ENCODE measurements around the gene GRIN2A. TPM values are rescaled to one million over a fixed set of nuclear protein-coding genes. Genes with fewer than 3 reads are reported as not detected.

GRIN2A gene
- total RNA-seq, 2 donors from 2014 or later: not detected

GRCh38 chr16:10103118-10103517 is 79.1 kb downstream of the GRIN2A start:
- Mint-ChIP-seq H3K36me3 (ENCODE audit: low read depth) (no peaks in the 10 kb centered on the region), H3K27me3 (peaks cover 4% of the 10 kb centered on the region), H3K27ac (no peak overlapping the region), H3K4me3 (no peak overlapping the region), H3K9me3 (peaks cover 4% of the 10 kb centered on the region), H3K4me1 (no peaks in the 10 kb centered on the region)
- no peak for ATAC-seq (replicated peaks)

- no peak for ATAC-seq (replicated peaks)
- Mint-ChIP-seq H3K27ac (no peak overlapping the region), H3K36me3 (ENCODE audit: low read depth) (no peaks in the 10 kb centered on the region), H3K9me3 (peaks cover 3% of the 10 kb centered on the region), H3K4me1 (no peaks in the 10 kb centered on the region), H3K4me3 (no peak overlapping the region), H3K27me3 (peaks cover 4% of the 10 kb centered on the region)
Measured at GRCh38 chr16:10100829-10101228, 81.4 kb downstream of the GRIN2A start.

- Mint-ChIP-seq H3K27me3 (peaks cover 4% of the 10 kb centered on the region), H3K27ac (no peak overlapping the region), H3K4me3 (no peak overlapping the region), H3K9me3 (peaks cover 3% of the 10 kb centered on the region), H3K36me3 (ENCODE audit: low read depth) (no peaks in the 10 kb centered on the region), H3K4me1 (no peaks in the 10 kb centered on the region)
- no peak for ATAC-seq (replicated peaks)
Measured at GRCh38 chr16:10098991-10099390, 83.2 kb downstream of the GRIN2A start.

GRCh38 chr16:10097271-10097670 is 85.0 kb downstream of the GRIN2A start:
- H3K4me3 Mint-ChIP-seq: no peak overlapping the region
- peaks cover 4% of the 10 kb centered on the region for H3K27me3 Mint-ChIP-seq
- H3K27ac Mint-ChIP-seq: no peak overlapping the region
- ATAC-seq (replicated peaks): no peak
- H3K36me3 Mint-ChIP-seq (ENCODE audit: low read depth): no peaks in the 10 kb centered on the region
- peaks cover 3% of the 10 kb centered on the region for H3K9me3 Mint-ChIP-seq
- H3K4me1 Mint-ChIP-seq: no peaks in the 10 kb centered on the region

GRCh38 chr16:10093576-10093975 is 88.7 kb downstream of the GRIN2A start:
- no peak for ATAC-seq (replicated peaks)
- no peaks in the 10 kb centered on the region for H3K4me1 Mint-ChIP-seq
- H3K27ac Mint-ChIP-seq: no peak overlapping the region
- H3K9me3 Mint-ChIP-seq: peaks cover 3% of the 10 kb centered on the region
- H3K36me3 Mint-ChIP-seq (ENCODE audit: low read depth): no peaks in the 10 kb centered on the region
- H3K4me3 Mint-ChIP-seq: no peak overlapping the region
- peaks cover 4% of the 10 kb centered on the region for H3K27me3 Mint-ChIP-seq

- ATAC-seq (replicated peaks): no peak
- Mint-ChIP-seq H3K27ac (no peak overlapping the region), H3K27me3 (no peaks in the 10 kb centered on the region)
Measured at GRCh38 chr16:10090816-10091215, 91.4 kb downstream of the GRIN2A start.

GRCh38 chr16:10088380-10088793 is 93.8 kb downstream of the GRIN2A start:
- H3K4me1 Mint-ChIP-seq: no peaks in the 10 kb centered on the region
- no peak overlapping the region for H3K27ac Mint-ChIP-seq
- H3K27me3 Mint-ChIP-seq: no peaks in the 10 kb centered on the region
- ATAC-seq (replicated peaks): no peak
- no peaks in the 10 kb centered on the region for H3K9me3 Mint-ChIP-seq
- no peak overlapping the region for H3K4me3 Mint-ChIP-seq
- no peaks in the 10 kb centered on the region for H3K36me3 Mint-ChIP-seq (ENCODE audit: low read depth)

More at GRCh38 chr16:10090816-10091215, 91.4 kb downstream of the GRIN2A start:
- no peaks in the 10 kb centered on the region for H3K9me3 Mint-ChIP-seq
- H3K4me3 Mint-ChIP-seq: no peak overlapping the region
- H3K36me3 Mint-ChIP-seq (ENCODE audit: low read depth): no peaks in the 10 kb centered on the region
- H3K4me1 Mint-ChIP-seq: no peaks in the 10 kb centered on the region

GRCh38 chr16:10087151-10087550 is 95.1 kb downstream of the GRIN2A start:
- H3K27me3 Mint-ChIP-seq: no peaks in the 10 kb centered on the region
- no peaks in the 10 kb centered on the region for H3K36me3 Mint-ChIP-seq (ENCODE audit: low read depth)
- H3K9me3 Mint-ChIP-seq: no peaks in the 10 kb centered on the region
- H3K27ac Mint-ChIP-seq: no peak overlapping the region
- ATAC-seq (replicated peaks): no peak
- H3K4me1 Mint-ChIP-seq: no peaks in the 10 kb centered on the region
- H3K4me3 Mint-ChIP-seq: no peak overlapping the region

GRCh38 chr16:10086620-10087019 is 95.6 kb downstream of the GRIN2A start:
- Mint-ChIP-seq H3K27ac (no peak overlapping the region), H3K27me3 (no peaks in the 10 kb centered on the region), H3K4me1 (no peaks in the 10 kb centered on the region), H3K9me3 (no peaks in the 10 kb centered on the region), H3K4me3 (no peak overlapping the region), H3K36me3 (ENCODE audit: low read depth) (no peaks in the 10 kb centered on the region)
- ATAC-seq (replicated peaks): no peak

GRCh38 chr16:10085078-10085798 is 97.0 kb downstream of the GRIN2A start:
- H3K9me3 Mint-ChIP-seq: no peaks in the 10 kb centered on the region
- no peak for ATAC-seq (replicated peaks)
- no peaks in the 10 kb centered on the region for H3K4me1 Mint-ChIP-seq
- H3K36me3 Mint-ChIP-seq (ENCODE audit: low read depth): no peaks in the 10 kb centered on the region
- H3K4me3 Mint-ChIP-seq: no peak overlapping the region
- peaks cover 3% of the 10 kb centered on the region for H3K27me3 Mint-ChIP-seq
- H3K27ac Mint-ChIP-seq: no peak overlapping the region

GRCh38 chr16:10083301-10083700 is 98.9 kb downstream of the GRIN2A start:
- Mint-ChIP-seq H3K36me3 (ENCODE audit: low read depth) (no peaks in the 10 kb centered on the region), H3K4me1 (no peaks in the 10 kb centered on the region), H3K9me3 (no peaks in the 10 kb centered on the region), H3K27me3 (peaks cover 3% of the 10 kb centered on the region), H3K4me3 (no peak overlapping the region), H3K27ac (no peak overlapping the region)
- no peak for ATAC-seq (replicated peaks)

- H3K27ac Mint-ChIP-seq: no peak overlapping the region
- ATAC-seq (replicated peaks): no peak
- no peaks in the 10 kb centered on the region for H3K9me3 Mint-ChIP-seq
- no peaks in the 10 kb centered on the region for H3K4me1 Mint-ChIP-seq
- no peaks in the 10 kb centered on the region for H3K36me3 Mint-ChIP-seq (ENCODE audit: low read depth)
- peaks cover 3% of the 10 kb centered on the region for H3K27me3 Mint-ChIP-seq
- no peak overlapping the region for H3K4me3 Mint-ChIP-seq
Measured at GRCh38 chr16:10081201-10081940, 100.9 kb downstream of the GRIN2A start.

GRCh38 chr16:10080051-10080772 is 102.0 kb downstream of the GRIN2A start:
- Mint-ChIP-seq H3K27ac (no peak overlapping the region), H3K36me3 (ENCODE audit: low read depth) (no peaks in the 10 kb centered on the region), H3K27me3 (peaks cover 3% of the 10 kb centered on the region), H3K9me3 (no peaks in the 10 kb centered on the region), H3K4me3 (no peak overlapping the region), H3K4me1 (no peaks in the 10 kb centered on the region)
- ATAC-seq (replicated peaks): no peak

- ATAC-seq (replicated peaks): no peak
Measured at GRCh38 chr16:10078541-10078949, 103.7 kb downstream of the GRIN2A start.

GRCh38 chr16:10077861-10078260 is 104.4 kb downstream of the GRIN2A start:
- Mint-ChIP-seq H3K9me3 (no peaks in the 10 kb centered on the region), H3K27me3 (peaks cover 3% of the 10 kb centered on the region), H3K27ac (no peak overlapping the region), H3K4me3 (no peak overlapping the region), H3K36me3 (ENCODE audit: low read depth) (no peaks in the 10 kb centered on the region), H3K4me1 (no peaks in the 10 kb centered on the region)
- no peak for ATAC-seq (replicated peaks)

More at GRCh38 chr16:10078541-10078949, 103.7 kb downstream of the GRIN2A start:
- Mint-ChIP-seq H3K27me3 (peaks cover 3% of the 10 kb centered on the region), H3K4me3 (no peak overlapping the region), H3K4me1 (no peaks in the 10 kb centered on the region), H3K9me3 (no peaks in the 10 kb centered on the region), H3K27ac (no peak overlapping the region), H3K36me3 (ENCODE audit: low read depth) (no peaks in the 10 kb centered on the region)

Measured in activated T-helper 17 cell treated with anti-CD3 and anti-CD28 coated beads, Interleukin-2, amount 50 U/mL, for 72 hours (primary cell).